Measurements from ENCODE around the gene GRK6. TPM values are rescaled to one million over a fixed set of nuclear protein-coding genes. Genes with fewer than 3 reads are reported as not detected.

GRK6 gene
- total RNA-seq, 1 donor = 19.2 TPM

DNA sequence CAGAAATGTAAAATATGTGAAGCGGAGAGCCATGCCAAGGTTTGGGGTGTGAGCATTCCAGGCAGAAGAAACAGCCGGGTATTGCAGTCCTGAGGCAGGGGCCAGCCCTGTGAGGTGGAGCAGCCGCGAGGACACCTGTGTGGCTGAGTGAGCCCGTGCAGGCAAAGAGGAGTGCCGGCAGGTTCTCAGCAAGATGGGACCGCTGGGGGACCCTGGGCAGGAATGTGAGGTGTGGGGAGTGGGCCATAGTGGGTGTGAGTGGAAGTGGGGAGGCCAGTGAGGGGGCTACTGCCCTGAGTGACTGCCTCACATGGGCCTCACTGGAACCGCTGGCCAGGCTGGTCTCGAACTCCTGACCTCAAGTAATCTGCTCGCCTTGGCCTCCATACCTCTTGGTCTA, 12.0 kb downstream of the GRK6 start:
- Histone ChIP-seq H2AFZ (ENCODE audit: low read length) (no peak overlapping the region), H3K9me3 (ENCODE audit: low read depth, low read length) (no peaks in the 10 kb centered on the region), H3K27me3 (ENCODE audit: insufficient read depth, low read length) (no peaks in the 10 kb centered on the region), H3K4me3 (ENCODE audit: insufficient read depth, low read length) (no peak overlapping the region), H3K36me3 (ENCODE audit: insufficient read depth, low read length) (peaks cover 16% of the 10 kb centered on the region), H4K20me1 (ENCODE audit: insufficient read depth, low read length) (no peaks in the 10 kb centered on the region), H3K4me2 (ENCODE audit: insufficient read depth, low read length) (no peak overlapping the region), H3K4me1 (ENCODE audit: insufficient read depth, low read length) (no peaks in the 10 kb centered on the region), H3K79me2 (ENCODE audit: insufficient read depth, low read length) (no peaks in the 10 kb centered on the region), H3K27ac (ENCODE audit: low read depth, low read length) (no peak overlapping the region)
- DNase-seq (ENCODE audit: insufficient read length, low spot score, missing footprints) = peak; percentile 30
- TF ChIP-seq, protein P1, sequence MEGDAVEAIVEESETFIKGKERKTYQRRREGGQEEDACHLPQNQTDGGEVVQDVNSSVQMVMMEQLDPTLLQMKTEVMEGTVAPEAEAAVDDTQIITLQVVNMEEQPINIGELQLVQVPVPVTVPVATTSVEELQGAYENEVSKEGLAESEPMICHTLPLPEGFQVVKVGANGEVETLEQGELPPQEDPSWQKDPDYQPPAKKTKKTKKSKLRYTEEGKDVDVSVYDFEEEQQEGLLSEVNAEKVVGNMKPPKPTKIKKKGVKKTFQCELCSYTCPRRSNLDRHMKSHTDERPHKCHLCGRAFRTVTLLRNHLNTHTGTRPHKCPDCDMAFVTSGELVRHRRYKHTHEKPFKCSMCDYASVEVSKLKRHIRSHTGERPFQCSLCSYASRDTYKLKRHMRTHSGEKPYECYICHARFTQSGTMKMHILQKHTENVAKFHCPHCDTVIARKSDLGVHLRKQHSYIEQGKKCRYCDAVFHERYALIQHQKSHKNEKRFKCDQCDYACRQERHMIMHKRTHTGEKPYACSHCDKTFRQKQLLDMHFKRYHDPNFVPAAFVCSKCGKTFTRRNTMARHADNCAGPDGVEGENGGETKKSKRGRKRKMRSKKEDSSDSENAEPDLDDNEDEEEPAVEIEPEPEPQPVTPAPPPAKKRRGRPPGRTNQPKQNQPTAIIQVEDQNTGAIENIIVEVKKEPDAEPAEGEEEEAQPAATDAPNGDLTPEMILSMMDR (IDR thresholded peaks at IDR 0.05; ENCODE audit: extremely low read depth, low read depth, low read length) = no peak

- no peak overlapping the region for H3K4me2 ChIP-seq (ENCODE audit: insufficient read depth, low read length)
- H3K36me3 ChIP-seq (ENCODE audit: insufficient read depth, low read length) = peaks cover 12% of the 10 kb centered on the region
- no peaks in the 10 kb centered on the region for H3K79me2 ChIP-seq (ENCODE audit: insufficient read depth, low read length)
- TF ChIP-seq, protein P1 (IDR thresholded peaks at IDR 0.05; ENCODE audit: extremely low read depth, low read depth, low read length) = no peak
- no peak overlapping the region for H3K27ac ChIP-seq (ENCODE audit: low read depth, low read length)
- no peaks in the 10 kb centered on the region for H3K4me1 ChIP-seq (ENCODE audit: insufficient read depth, low read length)
- no peaks in the 10 kb centered on the region for H3K9me3 ChIP-seq (ENCODE audit: low read depth, low read length)
- H3K27me3 ChIP-seq (ENCODE audit: insufficient read depth, low read length) = no peaks in the 10 kb centered on the region
- no peaks in the 10 kb centered on the region for H4K20me1 ChIP-seq (ENCODE audit: insufficient read depth, low read length)
- DNase-seq (ENCODE audit: insufficient read length, low spot score, missing footprints) = peak; percentile 30
- no peak overlapping the region for H2AFZ ChIP-seq (ENCODE audit: low read length)
- no peak overlapping the region for H3K4me3 ChIP-seq (ENCODE audit: insufficient read depth, low read length)
Observed at GRCh38 chr5:177439518-177440053, 13.1 kb downstream of the GRK6 start.

DNA sequence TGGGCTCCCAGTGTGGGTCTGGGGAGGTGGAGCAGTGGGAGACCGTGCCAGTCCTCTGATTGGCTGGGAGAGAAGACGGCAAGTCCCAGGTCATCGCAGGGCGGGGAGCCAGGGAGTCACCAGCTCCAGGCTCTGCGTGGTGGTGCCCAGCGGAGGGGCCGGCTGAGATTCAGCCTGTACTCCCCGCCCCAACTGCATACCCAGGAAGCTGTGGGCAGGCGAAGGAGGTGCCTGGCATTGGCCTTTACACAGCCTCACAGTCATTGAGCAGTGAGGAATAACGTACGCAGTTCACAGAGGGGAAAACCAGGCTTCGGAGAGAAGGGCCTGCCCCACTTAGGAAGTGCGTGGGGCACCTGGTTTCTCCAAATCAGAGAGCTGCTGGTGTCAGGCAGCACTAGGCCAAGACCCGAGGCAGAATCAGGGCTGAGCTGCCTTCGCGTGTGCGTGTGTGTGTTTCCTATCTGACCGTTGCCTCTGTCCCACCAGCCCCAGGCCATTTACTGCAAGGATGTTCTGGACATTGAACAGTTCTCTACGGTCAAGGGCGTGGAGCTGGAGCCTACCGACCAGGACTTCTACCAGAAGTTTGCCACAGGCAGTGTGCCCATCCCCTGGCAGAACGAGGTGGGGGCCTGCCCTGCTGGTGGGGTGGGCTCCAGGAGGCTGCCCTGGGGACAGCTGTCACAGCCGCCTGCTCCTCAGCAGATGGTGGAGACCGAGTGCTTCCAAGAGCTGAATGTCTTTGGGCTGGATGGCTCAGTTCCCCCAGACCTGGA, 13.9 kb downstream of the GRK6 start:
- Histone ChIP-seq H3K79me2 (ENCODE audit: insufficient read depth, low read length) (no peaks in the 10 kb centered on the region), H3K4me2 (ENCODE audit: insufficient read depth, low read length) (no peak overlapping the region), H3K4me3 (ENCODE audit: insufficient read depth, low read length) (no peak overlapping the region), H3K36me3 (ENCODE audit: insufficient read depth, low read length) (peaks cover 9% of the 10 kb centered on the region), H3K27ac (ENCODE audit: low read depth, low read length) (no peak overlapping the region), H3K4me1 (ENCODE audit: insufficient read depth, low read length) (no peaks in the 10 kb centered on the region), H2AFZ (ENCODE audit: low read length) (no peak overlapping the region), H3K9me3 (ENCODE audit: low read depth, low read length) (no peaks in the 10 kb centered on the region), H3K27me3 (ENCODE audit: insufficient read depth, low read length) (no peaks in the 10 kb centered on the region), H4K20me1 (ENCODE audit: insufficient read depth, low read length) (no peaks in the 10 kb centered on the region)
- TF ChIP-seq, protein P1 (IDR thresholded peaks at IDR 0.05; ENCODE audit: extremely low read depth, low read depth, low read length) = no peak
- peak; percentile 51 for DNase-seq (ENCODE audit: insufficient read length, low spot score, missing footprints)

- Histone ChIP-seq H3K4me3 (ENCODE audit: insufficient read depth, low read length) (no peak overlapping the region), H3K27me3 (ENCODE audit: insufficient read depth, low read length) (no peaks in the 10 kb centered on the region), H3K4me2 (ENCODE audit: insufficient read depth, low read length) (no peak overlapping the region), H3K27ac (ENCODE audit: low read depth, low read length) (no peak overlapping the region), H3K36me3 (ENCODE audit: insufficient read depth, low read length) (peaks cover 7% of the 10 kb centered on the region), H4K20me1 (ENCODE audit: insufficient read depth, low read length) (no peaks in the 10 kb centered on the region), H3K9me3 (ENCODE audit: low read depth, low read length) (no peaks in the 10 kb centered on the region), H3K4me1 (ENCODE audit: insufficient read depth, low read length) (peaks cover 5% of the 10 kb centered on the region), H3K79me2 (ENCODE audit: insufficient read depth, low read length) (no peaks in the 10 kb centered on the region), H2AFZ (ENCODE audit: low read length) (no peak overlapping the region)
- peak; percentile 49 for DNase-seq (ENCODE audit: insufficient read length, low spot score, missing footprints)
- TF ChIP-seq, protein P1 (IDR thresholded peaks at IDR 0.05; ENCODE audit: extremely low read depth, low read depth, low read length) = no peak
Observed at GRCh38 chr5:177440990-177441780, 14.7 kb downstream of the GRK6 start.

All from osteoblast (primary cell).